ENCODE results near the gene LSR. TPM values are rescaled to one million over a fixed set of nuclear protein-coding genes. Genes with fewer than 3 reads are reported as not detected.

LSR gene
- total RNA-seq, 1 donor from 2014 or later = 2.8 TPM

- Mint-ChIP-seq H3K27ac (no peak overlapping the region), H3K36me3 (ENCODE audit: low read depth) (no peaks in the 10 kb centered on the region), H3K4me1 (no peaks in the 10 kb centered on the region), H3K9me3 (no peaks in the 10 kb centered on the region), H3K27me3 (no peaks in the 10 kb centered on the region), H3K4me3 (no peak overlapping the region)
- intact Hi-C loops (cut with micrococcal nuclease) = no loop called here
- no peak for DNase-seq
Observed at GRCh38 chr19:35309481-35310279, 60.9 kb downstream of the LSR start.

GRCh38 chr19:35310331-35310730 is 61.5 kb downstream of the LSR start:
- intact Hi-C loops (cut with micrococcal nuclease) = no loop called here
- DNase-seq = no peak
- Mint-ChIP-seq H3K4me1 (no peaks in the 10 kb centered on the region), H3K36me3 (ENCODE audit: low read depth) (no peaks in the 10 kb centered on the region), H3K27ac (no peak overlapping the region), H3K4me3 (no peak overlapping the region), H3K27me3 (no peaks in the 10 kb centered on the region), H3K9me3 (no peaks in the 10 kb centered on the region)

GRCh38 chr19:35310811-35311465 is 62.1 kb downstream of the LSR start:
- Mint-ChIP-seq H3K36me3 (ENCODE audit: low read depth) (no peaks in the 10 kb centered on the region), H3K9me3 (no peaks in the 10 kb centered on the region), H3K4me1 (no peaks in the 10 kb centered on the region), H3K27ac (no peak overlapping the region), H3K4me3 (no peak overlapping the region), H3K27me3 (no peaks in the 10 kb centered on the region)
- DNase-seq = no peak
- intact Hi-C loops (cut with micrococcal nuclease) = no loop called here

- Mint-ChIP-seq H3K27ac (no peak overlapping the region), H3K9me3 (no peaks in the 10 kb centered on the region), H3K4me3 (no peak overlapping the region), H3K4me1 (no peaks in the 10 kb centered on the region), H3K27me3 (no peaks in the 10 kb centered on the region), H3K36me3 (ENCODE audit: low read depth) (no peaks in the 10 kb centered on the region)
- DNase-seq = no peak
- intact Hi-C loops (cut with micrococcal nuclease) = no loop called here
Observed at GRCh38 chr19:35311901-35312665, 63.3 kb downstream of the LSR start.

GRCh38 chr19:35313587-35313986 is 64.8 kb downstream of the LSR start:
- no peak overlapping the region for H3K27ac Mint-ChIP-seq
- no peaks in the 10 kb centered on the region for H3K27me3 Mint-ChIP-seq
- H3K9me3 Mint-ChIP-seq = no peaks in the 10 kb centered on the region
- intact Hi-C loops (cut with micrococcal nuclease) = no loop called here
- no peaks in the 10 kb centered on the region for H3K36me3 Mint-ChIP-seq (ENCODE audit: low read depth)
- DNase-seq = no peak
- H3K4me1 Mint-ChIP-seq = peaks cover 3% of the 10 kb centered on the region
- no peak overlapping the region for H3K4me3 Mint-ChIP-seq

GRCh38 chr19:35314031-35314430 is 65.2 kb downstream of the LSR start:
- intact Hi-C loops (cut with micrococcal nuclease) = no loop called here
- Mint-ChIP-seq H3K9me3 (no peaks in the 10 kb centered on the region), H3K27ac (no peak overlapping the region), H3K27me3 (no peaks in the 10 kb centered on the region), H3K36me3 (ENCODE audit: low read depth) (no peaks in the 10 kb centered on the region), H3K4me1 (peaks cover 7% of the 10 kb centered on the region), H3K4me3 (no peak overlapping the region)
- no peak for DNase-seq

- Mint-ChIP-seq H3K4me3 (no peak overlapping the region), H3K27me3 (no peaks in the 10 kb centered on the region), H3K4me1 (peaks cover 7% of the 10 kb centered on the region)
Observed at GRCh38 chr19:35314858-35315470, 66.2 kb downstream of the LSR start.

GRCh38 chr19:35315883-35316282 is 67.1 kb downstream of the LSR start:
- Mint-ChIP-seq H3K27ac (no peak overlapping the region), H3K36me3 (ENCODE audit: low read depth) (no peaks in the 10 kb centered on the region), H3K4me1 (peaks cover 7% of the 10 kb centered on the region), H3K9me3 (no peaks in the 10 kb centered on the region), H3K27me3 (no peaks in the 10 kb centered on the region), H3K4me3 (no peak overlapping the region)
- DNase-seq = no peak
- intact Hi-C loops (cut with micrococcal nuclease) = no loop called here

More at GRCh38 chr19:35314858-35315470, 66.2 kb downstream of the LSR start:
- Mint-ChIP-seq H3K36me3 (ENCODE audit: low read depth) (no peaks in the 10 kb centered on the region), H3K27ac (no peak overlapping the region), H3K9me3 (no peaks in the 10 kb centered on the region)
- intact Hi-C loops (cut with micrococcal nuclease) = no loop called here
- DNase-seq = no peak

- Mint-ChIP-seq H3K4me1 (peaks cover 7% of the 10 kb centered on the region), H3K27me3 (no peaks in the 10 kb centered on the region), H3K9me3 (no peaks in the 10 kb centered on the region), H3K27ac (no peak overlapping the region), H3K36me3 (ENCODE audit: low read depth) (peaks cover under 1% of the 10 kb centered on the region), H3K4me3 (no peak overlapping the region)
- no peak for DNase-seq
- intact Hi-C loops (cut with micrococcal nuclease) = no loop called here
Observed at GRCh38 chr19:35316560-35316959, 67.8 kb downstream of the LSR start.

Other genes with a start within 250 kb of the LSR start
- 160 and 176 TPM in 2 replicates for gene GRAMD1A, start 248.7 kb upstream of the LSR start, total RNA-seq
- gene SCN1B, start 218.5 kb upstream of the LSR start, total RNA-seq = 0.78 and 0.96 TPM in 2 replicates
- 0.09 TPM in 1 of 2 replicates, not detected in the other for gene HPN, start 207.3 kb upstream of the LSR start, total RNA-seq
- gene FXYD3, start 133.2 kb upstream of the LSR start, total RNA-seq = not detected in 2 replicates
- gene LGI4, start 113.9 kb upstream of the LSR start, total RNA-seq = 0.07 and 0.16 TPM in 2 replicates
- 0.79 TPM in 1 of 2 replicates, not detected in the other for gene FXYD1, start 110.2 kb upstream of the LSR start, total RNA-seq
- gene FXYD7, start 105.7 kb upstream of the LSR start, total RNA-seq = 0.23 TPM in 1 of 2 replicates, not detected in the other
- 273 and 286 TPM in 2 replicates for gene FXYD5, start 94.3 kb upstream of the LSR start, total RNA-seq
- gene FAM187B, start 20.3 kb upstream of the LSR start, total RNA-seq = not detected in 2 replicates
- gene USF2, start 20.0 kb downstream of the LSR start, total RNA-seq = 147 TPM in 2 replicates
- gene HAMP, start 33.5 kb downstream of the LSR start, total RNA-seq = 0.40 TPM in 2 replicates
- 0.17 TPM in 1 of 2 replicates, not detected in the other for gene MAG, start 43.2 kb downstream of the LSR start, total RNA-seq
- gene CD22, start 80.2 kb downstream of the LSR start, total RNA-seq = 3.4 and 4.1 TPM in 2 replicates
- gene FFAR1, start 98.9 kb downstream of the LSR start, total RNA-seq = 0.12 and 0.14 TPM in 2 replicates
- 0.21 and 0.69 TPM in 2 replicates for gene FFAR3, start 109.5 kb downstream of the LSR start, total RNA-seq
- gene GPR42, start 122.1 kb downstream of the LSR start, total RNA-seq = 0.21 TPM in 1 of 2 replicates, not detected in the other
- not detected in 2 replicates for gene FFAR2, start 199.3 kb downstream of the LSR start, total RNA-seq
- not detected in 2 replicates for gene KRTDAP, start 241.5 kb downstream of the LSR start, total RNA-seq